ENCODE data around the gene SNAP91.
"Not testable (repeated sequence)": the region's sequence is repeated elsewhere in the genome, so short reads cannot be mapped to it uniquely, and the experiment has no call there.

The SNAP91 gene

DNA sequence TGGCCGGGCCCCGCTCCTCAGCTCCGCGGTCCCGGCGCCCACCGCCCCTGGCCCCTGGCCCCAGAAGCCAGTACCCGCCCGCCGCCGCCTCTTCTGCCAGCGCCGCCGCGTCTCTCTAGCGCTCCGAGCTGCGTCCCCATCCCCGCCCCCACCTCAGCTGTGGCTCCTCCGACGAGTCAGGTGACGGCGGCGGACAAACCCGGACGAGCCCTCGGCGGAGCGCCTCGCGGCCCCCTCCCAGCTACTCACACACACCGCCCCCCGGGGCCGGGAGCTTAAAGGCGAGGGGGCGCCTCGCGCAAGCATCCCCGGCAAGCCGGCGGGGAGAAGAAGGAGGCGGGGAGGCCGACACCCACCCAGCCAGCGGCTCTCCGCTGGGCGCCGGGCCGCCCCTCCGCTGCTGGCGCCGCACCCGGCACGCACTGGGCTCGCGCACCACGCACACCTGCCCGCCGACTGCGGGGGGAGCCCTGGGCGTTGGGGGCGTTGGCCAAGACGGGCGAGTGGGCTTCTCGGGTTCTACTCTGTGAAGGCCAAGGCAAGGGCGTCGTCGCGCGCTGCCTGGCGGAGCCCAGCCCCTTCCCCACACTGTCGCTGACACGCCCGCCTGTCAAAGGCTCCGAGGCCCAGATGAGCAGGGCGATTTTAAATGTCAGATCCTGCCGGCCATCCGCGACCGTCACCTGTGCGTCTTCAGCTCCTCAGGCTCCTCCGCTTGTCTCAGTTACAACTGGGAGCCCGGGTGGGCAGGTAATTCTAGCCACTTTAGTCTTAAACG, at the start of gene SNAP91:
Gene SNAP91 (minus strand): TSS at position 132 of the 778 bp plus-strand sequence. CDS start 1,174 bp downstream, outside the sequence.
- TF ChIP-seq, protein P1, sequence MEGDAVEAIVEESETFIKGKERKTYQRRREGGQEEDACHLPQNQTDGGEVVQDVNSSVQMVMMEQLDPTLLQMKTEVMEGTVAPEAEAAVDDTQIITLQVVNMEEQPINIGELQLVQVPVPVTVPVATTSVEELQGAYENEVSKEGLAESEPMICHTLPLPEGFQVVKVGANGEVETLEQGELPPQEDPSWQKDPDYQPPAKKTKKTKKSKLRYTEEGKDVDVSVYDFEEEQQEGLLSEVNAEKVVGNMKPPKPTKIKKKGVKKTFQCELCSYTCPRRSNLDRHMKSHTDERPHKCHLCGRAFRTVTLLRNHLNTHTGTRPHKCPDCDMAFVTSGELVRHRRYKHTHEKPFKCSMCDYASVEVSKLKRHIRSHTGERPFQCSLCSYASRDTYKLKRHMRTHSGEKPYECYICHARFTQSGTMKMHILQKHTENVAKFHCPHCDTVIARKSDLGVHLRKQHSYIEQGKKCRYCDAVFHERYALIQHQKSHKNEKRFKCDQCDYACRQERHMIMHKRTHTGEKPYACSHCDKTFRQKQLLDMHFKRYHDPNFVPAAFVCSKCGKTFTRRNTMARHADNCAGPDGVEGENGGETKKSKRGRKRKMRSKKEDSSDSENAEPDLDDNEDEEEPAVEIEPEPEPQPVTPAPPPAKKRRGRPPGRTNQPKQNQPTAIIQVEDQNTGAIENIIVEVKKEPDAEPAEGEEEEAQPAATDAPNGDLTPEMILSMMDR (IDR thresholded peaks at IDR 0.05; ENCODE audit: control insufficient read depth, extremely low read depth, insufficient read depth), result no peak
- DNase-seq (ENCODE audit: low read depth), result no peak
- H3K4me3 ChIP-seq (ENCODE audit: low read depth, low read length), result peak within 1 kb of the TSS; percentile 53

- TF ChIP-seq, protein P1 (IDR thresholded peaks at IDR 0.05; ENCODE audit: control insufficient read depth, extremely low read depth, insufficient read depth), result no peak
- H3K4me3 ChIP-seq (ENCODE audit: low read depth, low read length), result no peak overlapping the region
- DNase-seq (ENCODE audit: low read depth), result no peak
Measured at GRCh38 chr6:83758533-83758932, 49.6 kb upstream of the SNAP91 start.

- no peak for DNase-seq (ENCODE audit: low read depth)
- TF ChIP-seq, protein P1 (IDR thresholded peaks at IDR 0.05; ENCODE audit: control insufficient read depth, extremely low read depth, insufficient read depth), result no peak
- H3K4me3 ChIP-seq (ENCODE audit: low read depth, low read length), result no peak overlapping the region
Measured at GRCh38 chr6:83757021-83757420, 48.1 kb upstream of the SNAP91 start.

- TF ChIP-seq, protein P1 (IDR thresholded peaks at IDR 0.05; ENCODE audit: control insufficient read depth, extremely low read depth, insufficient read depth), result no peak
- H3K4me3 ChIP-seq (ENCODE audit: low read depth, low read length), result no peak overlapping the region
- DNase-seq (ENCODE audit: low read depth), result no peak
Measured at GRCh38 chr6:83756565-83756964, 47.7 kb upstream of the SNAP91 start.

- DNase-seq (ENCODE audit: low read depth); H3K4me3 ChIP-seq (ENCODE audit: low read depth, low read length): not testable (repeated sequence)
Measured at GRCh38 chr6:83752375-83752774, 43.5 kb upstream of the SNAP91 start.

- H3K4me3 ChIP-seq (ENCODE audit: low read depth, low read length), result no peak overlapping the region
- TF ChIP-seq, protein P1 (IDR thresholded peaks at IDR 0.05; ENCODE audit: control insufficient read depth, extremely low read depth, insufficient read depth), result no peak
- DNase-seq (ENCODE audit: low read depth), result no peak
Measured at GRCh38 chr6:83741089-83741488, 32.2 kb upstream of the SNAP91 start.

GRCh38 chr6:83735461-83735860, 26.6 kb upstream of the SNAP91 start:
- H3K4me3 ChIP-seq (ENCODE audit: low read depth, low read length), result no peak overlapping the region
- TF ChIP-seq, protein P1 (IDR thresholded peaks at IDR 0.05; ENCODE audit: control insufficient read depth, extremely low read depth, insufficient read depth), result no peak
- DNase-seq (ENCODE audit: low read depth), result no peak
